WERI-Rb-1 (cell line): Measurements from ENCODE around the gene CEMIP.
"Not testable (repeated sequence)": the region's sequence is repeated elsewhere in the genome, so short reads cannot be mapped to it uniquely, and the experiment has no call there.

ENCODE experiments used
- DNase-seq: peaks from one replicate; pipeline ENCODE4 v3.0.0-alpha.2; 2020
- H3K27ac ChIP-seq: fragments of 250-450 bp; sonication (Bioruptor Pico); 2 replicates; pipeline ENCODE4 v1.5.1; 2020; ENCODE audit warnings: mild to moderate bottlenecking, moderate library complexity
- H3K27me3 ChIP-seq: fragments of 250-450 bp; sonication (Bioruptor Pico); 2 replicates; pipeline ENCODE4 v1.5.1; 2021; ENCODE audit warnings: mild to moderate bottlenecking, low read depth, moderate library complexity; ENCODE audit not compliant: insufficient read depth, severe bottlenecking
- H3K36me3 ChIP-seq: fragments of 250-450 bp; sonication (Bioruptor Pico); 2 replicates; pipeline ENCODE4 v1.5.1; 2020; ENCODE audit warnings: mild to moderate bottlenecking, moderate library complexity
- H3K4me3 ChIP-seq: 2 replicates; pipeline ENCODE4 v1.5.1; 2011; ENCODE audit warnings: low read depth, mild to moderate bottlenecking, control low read depth, low read length
- H3K9me3 ChIP-seq: fragments of 250-450 bp; sonication (Bioruptor Pico); 2 replicates; pipeline ENCODE4 v1.5.1; 2021; ENCODE audit warnings: mild to moderate bottlenecking, moderate library complexity; ENCODE audit not compliant: severe bottlenecking
- CTCF ChIP-seq: IDR thresholded peaks from 2 replicates; pipeline ENCODE4 v1.5.1; 2011; ENCODE audit warnings: low read depth, mild to moderate bottlenecking, control low read depth, inconsistent platforms, low read length

CEMIP gene

GRCh38 chr15:80761754-80762153 lies 17.4 kb upstream of the CEMIP start:
- H3K9me3 ChIP-seq: no peaks in the 10 kb centered on the region
- no peak for TF ChIP-seq CTCF
- no peak overlapping the region for H3K27ac ChIP-seq
- DNase-seq: no peak
- H3K36me3 ChIP-seq: no peaks in the 10 kb centered on the region
- no peaks in the 10 kb centered on the region for H3K27me3 ChIP-seq
- H3K4me3 ChIP-seq: no peak overlapping the region

GRCh38 chr15:80763235-80763634 lies 15.9 kb upstream of the CEMIP start:
- not testable (repeated sequence) for H3K36me3 ChIP-seq, H3K27me3 ChIP-seq, H3K27ac ChIP-seq, H3K9me3 ChIP-seq, H3K4me3 ChIP-seq, DNase-seq

- Histone ChIP-seq H3K9me3 (no peaks in the 10 kb centered on the region), H3K4me3 (no peak overlapping the region), H3K27me3 (no peaks in the 10 kb centered on the region), H3K36me3 (no peaks in the 10 kb centered on the region), H3K27ac (no peak overlapping the region)
- no peak for TF ChIP-seq CTCF
- no peak for DNase-seq
These were observed 14.6 kb upstream of the CEMIP start for GRCh38 chr15:80764535-80764934.

GRCh38 chr15:80766275-80766674 lies 12.9 kb upstream of the CEMIP start:
- H3K27me3 ChIP-seq: no peaks in the 10 kb centered on the region
- no peak for DNase-seq
- H3K9me3 ChIP-seq: no peaks in the 10 kb centered on the region
- no peaks in the 10 kb centered on the region for H3K36me3 ChIP-seq
- no peak for TF ChIP-seq CTCF
- no peak overlapping the region for H3K4me3 ChIP-seq
- no peak overlapping the region for H3K27ac ChIP-seq

GRCh38 chr15:80768158-80768557 lies 11.0 kb upstream of the CEMIP start:
- no peak for TF ChIP-seq CTCF
- no peak overlapping the region for H3K4me3 ChIP-seq
- no peaks in the 10 kb centered on the region for H3K27me3 ChIP-seq
- no peak overlapping the region for H3K27ac ChIP-seq
- H3K36me3 ChIP-seq: no peaks in the 10 kb centered on the region
- DNase-seq: no peak
- no peaks in the 10 kb centered on the region for H3K9me3 ChIP-seq

- Histone ChIP-seq H3K27me3 (no peaks in the 10 kb centered on the region), H3K27ac (no peak overlapping the region), H3K36me3 (no peaks in the 10 kb centered on the region), H3K9me3 (no peaks in the 10 kb centered on the region), H3K4me3 (no peak overlapping the region)
- DNase-seq: no peak
- TF ChIP-seq CTCF: no peak
These were observed 9.9 kb upstream of the CEMIP start for GRCh38 chr15:80769153-80769828.
